ENCODE data around the gene ZNF771. TPM values are rescaled to one million over a fixed set of nuclear protein-coding genes. Genes with fewer than 3 reads are reported as not detected.
"Not testable (repeated sequence)": the region's sequence is repeated elsewhere in the genome, so short reads cannot be mapped to it uniquely, and the experiment has no call there.

The ZNF771 gene
- total RNA-seq, 2 donors from 2014 or later, result 5.8 to 6.3 TPM

DNA sequence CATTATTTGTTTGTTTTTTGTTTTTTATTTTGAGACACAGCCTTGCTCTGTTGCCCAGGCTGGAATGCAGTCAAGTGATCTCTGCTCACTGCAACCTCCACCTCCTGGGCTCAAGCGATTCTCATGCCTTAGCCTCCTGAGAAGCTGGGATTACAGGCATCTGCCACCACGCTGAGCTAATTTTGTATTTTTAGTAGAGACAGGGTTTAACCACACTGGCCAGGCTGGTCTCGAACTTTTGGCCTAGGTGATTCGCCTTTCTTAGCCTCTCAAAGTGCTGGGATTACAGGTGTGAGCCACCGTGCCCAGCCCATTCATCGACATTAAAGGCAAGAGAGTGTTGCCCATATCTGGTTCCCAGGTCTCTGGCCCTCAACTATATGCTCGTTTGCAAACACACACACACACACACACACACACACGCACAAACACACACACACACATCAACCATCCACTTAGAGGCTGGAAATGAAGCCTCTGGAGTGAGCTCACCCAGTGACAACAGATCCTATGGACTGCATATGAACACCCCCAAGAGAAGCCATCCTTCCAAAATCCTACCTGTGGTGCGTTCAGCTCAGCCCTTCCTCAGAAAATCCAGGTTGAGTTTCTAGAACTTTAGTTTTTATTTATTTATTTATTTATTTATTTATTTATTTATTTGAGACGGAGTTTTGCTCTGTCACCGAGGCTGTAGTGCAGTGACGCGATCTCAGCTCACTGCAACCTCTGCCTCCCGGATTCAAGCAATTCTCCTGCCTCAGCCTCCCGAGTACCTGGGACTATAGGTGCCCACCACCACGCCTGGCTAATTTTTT is 50.5 kb downstream of the ZNF771 start:
- DNase-seq (no peak), ATAC-seq (replicated peaks in 1 of 2) (no peak)
- Mint-ChIP-seq H3K9me3 (no peaks in the 10 kb centered on the region), H3K36me3 (ENCODE audit: insufficient read depth in 2 of 2) (peaks cover 0 to 2% of the 10 kb centered on the region in 2 donors), H3K4me1 (ENCODE audit: low read depth) (peaks cover 79% of the 10 kb centered on the region), H3K4me3 (peak overlapping the region; percentile 73 to 82), H3K27me3 (ENCODE audit: low read depth) (no peaks in the 10 kb centered on the region), H3K27ac (peak overlapping the region; percentile 93)

DNA sequence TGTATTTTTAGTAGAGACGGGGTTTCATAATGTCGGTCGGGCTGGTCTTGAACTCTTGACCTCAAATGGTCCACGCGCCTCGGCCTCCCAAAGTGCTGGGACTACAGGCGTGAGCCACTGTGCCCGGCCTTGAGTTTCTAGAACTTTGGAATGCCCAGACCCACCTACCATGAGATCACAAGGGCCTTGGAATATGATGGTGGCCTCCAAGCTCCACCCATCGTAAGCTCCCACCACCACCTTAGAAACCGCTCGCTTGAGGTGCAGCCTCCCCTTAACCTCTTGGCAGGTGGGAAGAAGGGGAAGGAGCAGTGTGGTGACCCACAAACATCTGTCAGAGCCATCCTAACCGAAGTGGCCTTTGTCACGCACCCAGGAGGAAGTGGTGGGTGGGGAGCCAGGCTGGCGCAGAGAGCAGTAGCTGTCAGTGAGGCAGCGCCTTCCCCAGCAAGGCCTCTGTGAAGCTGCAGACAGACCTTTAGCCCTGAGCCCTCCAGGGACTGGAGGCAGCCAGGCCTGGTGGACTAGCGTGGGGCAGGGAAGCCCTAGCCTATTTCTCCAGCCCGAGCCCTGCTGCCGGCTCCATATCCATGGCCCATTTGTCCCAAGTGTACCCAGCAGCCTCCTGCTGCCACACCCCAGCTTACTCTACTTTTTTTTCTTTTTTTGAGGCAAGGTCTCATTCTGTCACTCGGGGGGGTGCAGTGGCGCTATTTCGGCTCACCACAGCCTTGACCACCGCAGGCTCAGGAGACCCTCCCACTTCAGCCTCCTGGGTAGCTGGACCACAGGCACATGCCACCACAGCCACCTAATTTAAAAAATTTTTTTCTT is 51.4 kb downstream of the ZNF771 start:
- Mint-ChIP-seq H3K27me3 (ENCODE audit: low read depth) (no peaks in the 10 kb centered on the region), H3K9me3 (no peaks in the 10 kb centered on the region), H3K27ac (peak overlapping the region; percentile 93), H3K36me3 (ENCODE audit: insufficient read depth in 2 of 2) (peaks cover 0 to 2% of the 10 kb centered on the region in 2 donors), H3K4me1 (ENCODE audit: low read depth) (peaks cover 71% of the 10 kb centered on the region), H3K4me3 (peak overlapping the region; percentile 73 to 82)
- ATAC-seq (replicated peaks in 1 of 2) (peak; percentile 97 to 98), DNase-seq (peak; percentile 92 to 96)

DNA sequence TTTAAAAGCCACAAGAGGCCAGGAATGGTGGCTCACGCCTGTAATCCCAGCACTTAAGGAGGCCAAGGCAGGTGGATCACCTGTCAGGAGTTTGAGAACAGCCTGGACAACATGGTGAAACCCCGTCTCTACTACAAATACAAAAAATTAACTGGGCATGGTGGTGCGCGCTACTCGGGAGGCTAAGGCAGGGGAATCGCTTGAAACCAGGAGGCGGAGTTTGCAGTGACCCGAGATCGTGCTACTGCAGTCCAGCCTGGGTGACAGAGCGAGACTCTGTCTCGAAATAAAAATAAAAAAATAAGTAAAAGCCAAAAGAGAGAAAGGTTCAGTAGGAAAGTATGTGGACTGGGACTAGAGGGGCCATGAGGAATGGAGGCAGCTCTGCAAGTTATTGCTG is 52.0 kb downstream of the ZNF771 start:
- H3K27me3 Mint-ChIP-seq (ENCODE audit: low read depth), result no peaks in the 10 kb centered on the region
- no peaks in the 10 kb centered on the region for H3K9me3 Mint-ChIP-seq
- no peak for ATAC-seq (replicated peaks in 1 of 2)
- H3K4me3 Mint-ChIP-seq, result peak overlapping the region; percentile 73 to 82
- peak overlapping the region; percentile 93 for H3K27ac Mint-ChIP-seq
- peaks cover 0 to 2% of the 10 kb centered on the region in 2 donors for H3K36me3 Mint-ChIP-seq (ENCODE audit: insufficient read depth in 2 of 2)
- no peak for DNase-seq
- H3K4me1 Mint-ChIP-seq (ENCODE audit: low read depth), result peaks cover 65% of the 10 kb centered on the region

DNA sequence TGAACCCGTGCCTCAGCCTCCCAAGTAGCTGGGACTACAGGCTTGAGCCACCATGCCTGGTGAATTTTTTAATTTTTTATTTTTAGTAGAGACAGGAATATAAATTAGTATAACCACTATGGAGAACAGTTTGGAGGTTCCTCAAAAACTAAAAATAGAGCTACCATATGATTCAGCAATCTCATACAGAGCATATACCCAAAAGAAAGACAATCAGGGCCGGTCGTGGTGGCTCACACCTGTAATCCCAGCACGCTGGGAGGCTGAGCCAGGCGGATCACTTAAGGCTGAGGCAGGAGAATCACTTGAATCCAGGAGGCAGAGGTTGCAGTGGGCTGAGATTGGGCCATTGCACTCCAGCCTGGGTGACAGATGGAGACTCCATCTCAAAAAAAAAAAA is 54.0 kb downstream of the ZNF771 start:
- not testable (repeated sequence) for H3K27me3 Mint-ChIP-seq (ENCODE audit: low read depth); H3K36me3 Mint-ChIP-seq (ENCODE audit: insufficient read depth in 2 of 2); DNase-seq; H3K4me3 Mint-ChIP-seq; ATAC-seq (replicated peaks in 1 of 2); H3K27ac Mint-ChIP-seq; H3K9me3 Mint-ChIP-seq
- H3K4me1 Mint-ChIP-seq (ENCODE audit: low read depth), result peaks cover 67% of the 10 kb centered on the region

DNA sequence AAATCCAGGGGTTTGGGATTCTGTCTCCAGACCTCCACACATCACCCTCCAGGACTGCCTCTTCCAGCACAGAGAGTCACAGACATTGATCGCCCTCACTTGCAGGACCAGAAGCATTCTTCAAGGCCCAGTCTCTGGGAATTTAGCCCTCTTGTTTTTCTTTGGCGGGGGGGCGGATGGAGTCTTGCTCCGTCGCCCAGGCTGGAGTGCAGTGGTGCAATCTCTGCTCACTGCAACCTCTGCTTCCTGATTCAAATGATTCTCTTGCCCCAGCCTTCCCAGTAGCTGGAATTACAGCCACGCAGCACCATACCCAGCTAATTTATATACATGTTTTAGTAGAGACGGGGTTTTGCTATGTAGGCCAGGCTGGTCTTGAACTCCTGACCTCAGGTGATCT is 56.7 kb downstream of the ZNF771 start:
- H3K4me3 Mint-ChIP-seq, result no peak overlapping the region
- no peak for DNase-seq
- H3K27me3 Mint-ChIP-seq (ENCODE audit: low read depth), result no peaks in the 10 kb centered on the region
- ATAC-seq (replicated peaks in 1 of 2), result no peak
- no peak overlapping the region for H3K27ac Mint-ChIP-seq
- H3K36me3 Mint-ChIP-seq (ENCODE audit: insufficient read depth in 2 of 2), result peaks cover 0 to 4% of the 10 kb centered on the region in 2 donors
- H3K9me3 Mint-ChIP-seq, result no peaks in the 10 kb centered on the region
- H3K4me1 Mint-ChIP-seq (ENCODE audit: low read depth), result peaks cover 52% of the 10 kb centered on the region

Other genes with a start within 250 kb of the ZNF771 start
- gene CORO1A, start 224.0 kb upstream of the ZNF771 start, total RNA-seq, result 100 to 1,000 TPM; 843 to 987 TPM
- gene BOLA2B, start 213.9 kb upstream of the ZNF771 start, total RNA-seq, result 10 to 100 TPM; 73.7 to 87.3 TPM
- 100 to 1,000 TPM in 1 of 2 donors, 10 to 100 TPM in 1; 48.1 to 129 TPM for gene SLX1A, start 213.7 kb upstream of the ZNF771 start, total RNA-seq
- gene SULT1A3, start 208.4 kb upstream of the ZNF771 start, total RNA-seq, result 10 to 100 TPM; 16.6 to 20.1 TPM
- gene NPIPB13, start 159.1 kb upstream of the ZNF771 start, total RNA-seq, result 10 to 100 TPM; 18.5 to 20.4 TPM
- gene CD2BP2, start 52.3 kb upstream of the ZNF771 start, total RNA-seq, result 10 to 100 TPM; 61.9 to 63.5 TPM
- 10 to 100 TPM; 48.0 to 50.7 TPM for gene TBC1D10B, start 37.1 kb upstream of the ZNF771 start, total RNA-seq
- gene MYL11, start 32.8 kb upstream of the ZNF771 start, total RNA-seq, result 1 to 10 TPM in 1 of 2 donors, not detected in 1; 2.0 TPM
- gene SEPTIN1, start 25.0 kb upstream of the ZNF771 start, total RNA-seq, result 100 to 1,000 TPM; 223 to 233 TPM
- 10 to 100 TPM; 10.5 to 13.1 TPM for gene ZNF48, start 12.2 kb upstream of the ZNF771 start, total RNA-seq
- 10 to 100 TPM; 56.5 to 78.8 TPM for gene DCTPP1, start 22.4 kb downstream of the ZNF771 start, total RNA-seq
- 10 to 100 TPM; 67.0 to 82.1 TPM for gene SEPHS2, start 38.3 kb downstream of the ZNF771 start, total RNA-seq
- gene ITGAL, start 65.1 kb downstream of the ZNF771 start, total RNA-seq, result 100 to 1,000 TPM; 517 to 673 TPM
- gene ZNF768, start 119.0 kb downstream of the ZNF771 start, total RNA-seq, result 10 to 100 TPM; 21.0 to 22.5 TPM
- gene ZNF747, start 127.3 kb downstream of the ZNF771 start, total RNA-seq, result 1 to 10 TPM; 8.3 to 9.2 TPM
- gene ZNF764, start 150.8 kb downstream of the ZNF771 start, total RNA-seq, result 10 to 100 TPM; 10.7 to 12.7 TPM
- gene ZNF688, start 164.1 kb downstream of the ZNF771 start, total RNA-seq, result 10 to 100 TPM; 14.5 TPM
- gene ZNF785, start 178.1 kb downstream of the ZNF771 start, total RNA-seq, result 10 to 100 TPM; 10.9 to 12.6 TPM
- 10 to 100 TPM; 12.8 to 17.7 TPM for gene ZNF689, start 202.8 kb downstream of the ZNF771 start, total RNA-seq
- 100 to 1,000 TPM; 108 to 124 TPM for gene PRR14, start 243.4 kb downstream of the ZNF771 start, total RNA-seq

Measured in activated T-cell treated with anti-CD3 and anti-CD28 coated beads, Interleukin-2, amount 50 U/mL, for 72 hours (primary cell).